HG02588 (cell line): ENCODE results near the gene HEPN1.

Source experiments
- ATAC-seq: cut with Tn5 transposase; IDR thresholded peaks from one replicate; pipeline ENCODE4 v1.9.1; 2021; ENCODE audit warnings: mild to moderate bottlenecking, moderate library complexity; ENCODE audit not compliant: unreplicated experiment

Gene HEPN1

GRCh38 chr11:124899383-124900145 lies 19.5 kb upstream of the HEPN1 start:
- ATAC-seq, result no peak

- ATAC-seq, result no peak
Observed at GRCh38 chr11:124900464-124900863, 18.6 kb upstream of the HEPN1 start.

- ATAC-seq, result no peak
Observed at GRCh38 chr11:124902616-124903015, 16.4 kb upstream of the HEPN1 start.

- no peak for ATAC-seq
Observed at GRCh38 chr11:124915541-124916369, 3.3 kb upstream of the HEPN1 start.

- ATAC-seq, result no peak
Observed at GRCh38 chr11:124916370-124916710, 2.7 kb upstream of the HEPN1 start.

- no peak for ATAC-seq
Observed at GRCh38 chr11:124917115-124917637, 1.9 kb upstream of the HEPN1 start.

GRCh38 chr11:124919898-124920297 lies 848 bp downstream of the HEPN1 start:
- no peak for ATAC-seq

GRCh38 chr11:124920356-124920755 lies 1.3 kb downstream of the HEPN1 start:
- no peak for ATAC-seq

- peak; percentile 74 for ATAC-seq
Observed at GRCh38 chr11:124920870-124921609, 2.0 kb downstream of the HEPN1 start.

- ATAC-seq, result no peak
Observed at GRCh38 chr11:124922831-124923230, 3.8 kb downstream of the HEPN1 start.

GRCh38 chr11:124923296-124923695 lies 4.2 kb downstream of the HEPN1 start:
- no peak for ATAC-seq

GRCh38 chr11:124928942-124929665 lies 10.1 kb downstream of the HEPN1 start:
- no peak for ATAC-seq

- no peak for ATAC-seq
Observed at GRCh38 chr11:124930799-124931198, 11.7 kb downstream of the HEPN1 start.

GRCh38 chr11:124934862-124935547 lies 16.0 kb downstream of the HEPN1 start:
- ATAC-seq, result no peak

- no peak for ATAC-seq
Observed at GRCh38 chr11:124935548-124936514, 16.8 kb downstream of the HEPN1 start, which contains the start of gene HEPACAM. Gene HEPACAM (minus strand): TSS chr11:124936047. CDS start chr11:124936006, 41 bp downstream.

GRCh38 chr11:124937336-124937935 lies 18.4 kb downstream of the HEPN1 start:
- ATAC-seq, result no peak

GRCh38 chr11:124938206-124938765 lies 19.2 kb downstream of the HEPN1 start:
- no peak for ATAC-seq

GRCh38 chr11:124938970-124939369 lies 19.9 kb downstream of the HEPN1 start:
- ATAC-seq, result no peak
